ENCODE measurements around the gene PRDM5.
"Not testable (repeated sequence)": the region's sequence is repeated elsewhere in the genome, so short reads cannot be mapped to it uniquely, and the experiment has no call there.

The PRDM5 gene

DNA sequence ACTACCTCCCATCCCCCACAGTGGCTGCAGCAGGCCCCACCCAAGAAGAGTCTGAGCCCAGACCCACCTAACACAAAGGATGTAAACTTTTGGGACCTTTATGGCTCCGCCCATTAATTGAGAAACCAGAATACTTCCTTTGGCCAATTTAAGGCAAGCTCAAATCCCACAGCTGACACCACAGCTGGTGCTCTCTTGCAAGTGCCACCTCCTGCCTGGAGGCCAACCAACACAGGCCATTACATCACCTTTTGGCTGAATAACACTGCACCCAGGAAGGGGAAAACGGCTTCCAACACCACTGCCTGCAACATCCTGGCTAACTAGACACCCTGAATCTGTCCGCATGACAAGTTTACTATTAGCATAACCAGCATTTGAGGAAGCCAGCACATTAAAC, 248.8 kb downstream of the PRDM5 start:
- H3K36me3 ChIP-seq (ENCODE audit: insufficient read depth, low read length), result no peaks in the 10 kb centered on the region
- no peaks in the 10 kb centered on the region for H3K27me3 ChIP-seq (ENCODE audit: insufficient read depth, low read length)
- H3K9ac ChIP-seq (ENCODE audit: low read depth, low read length), result no peak overlapping the region
- H3K4me3 ChIP-seq (ENCODE audit: low read length), result no peak overlapping the region
- WGBS, result 90% methylated on average over 3 of the region's 3 CpGs
- peaks cover 13% of the 10 kb centered on the region; the same call in 1 of the 2 replicates for H3K4me1 ChIP-seq (ENCODE audit: insufficient read depth, low read length)
- H3K9me3 ChIP-seq (ENCODE audit: insufficient read depth, low read depth, low read length), result no peaks in the 10 kb centered on the region
- no peak overlapping the region for H3K27ac ChIP-seq (ENCODE audit: low read depth, low read length)

DNA sequence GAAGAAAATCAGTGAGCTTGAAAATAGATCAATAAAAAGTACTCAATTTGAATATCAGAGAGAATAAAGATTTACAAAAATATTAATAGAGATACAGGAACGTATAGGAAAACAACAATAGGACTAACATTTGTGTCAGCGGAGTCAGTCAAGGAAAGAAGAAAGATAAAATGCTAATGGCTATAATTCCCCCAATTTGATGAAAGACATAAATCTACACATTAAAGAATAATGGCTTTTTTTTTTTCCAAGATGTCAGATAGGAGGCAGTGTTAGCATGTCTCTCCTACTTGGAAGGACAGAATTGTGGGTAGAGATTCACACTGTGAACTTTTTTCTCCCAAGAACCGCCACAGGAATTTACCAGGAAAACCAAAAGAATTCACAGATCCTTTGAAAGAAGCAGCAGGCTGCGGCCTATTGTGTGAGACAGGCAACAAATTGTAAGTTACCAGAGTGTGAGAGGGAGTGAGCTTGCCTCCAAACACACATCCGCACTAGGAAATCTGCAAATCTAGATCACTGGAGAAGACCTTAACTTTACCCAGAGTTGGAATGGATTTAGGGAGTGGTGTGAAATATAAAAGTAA, 249.9 kb downstream of the PRDM5 start:
- Histone ChIP-seq H3K36me3 (ENCODE audit: insufficient read depth, low read length) (no peaks in the 10 kb centered on the region), H3K9ac (ENCODE audit: low read depth, low read length) (no peak overlapping the region), H3K4me1 (ENCODE audit: insufficient read depth, low read length) (peaks cover 13% of the 10 kb centered on the region; the same call in 1 of the 2 replicates), H3K27me3 (ENCODE audit: insufficient read depth, low read length) (no peaks in the 10 kb centered on the region), H3K4me3 (ENCODE audit: low read length) (no peak overlapping the region), H3K27ac (ENCODE audit: low read depth, low read length) (peak overlapping the region; percentile 51; the same call in 1 of the 2 replicates), H3K9me3 (ENCODE audit: insufficient read depth, low read depth, low read length) (no peaks in the 10 kb centered on the region)
- WGBS, result 84% methylated on average over 4 of the region's 5 CpGs

DNA sequence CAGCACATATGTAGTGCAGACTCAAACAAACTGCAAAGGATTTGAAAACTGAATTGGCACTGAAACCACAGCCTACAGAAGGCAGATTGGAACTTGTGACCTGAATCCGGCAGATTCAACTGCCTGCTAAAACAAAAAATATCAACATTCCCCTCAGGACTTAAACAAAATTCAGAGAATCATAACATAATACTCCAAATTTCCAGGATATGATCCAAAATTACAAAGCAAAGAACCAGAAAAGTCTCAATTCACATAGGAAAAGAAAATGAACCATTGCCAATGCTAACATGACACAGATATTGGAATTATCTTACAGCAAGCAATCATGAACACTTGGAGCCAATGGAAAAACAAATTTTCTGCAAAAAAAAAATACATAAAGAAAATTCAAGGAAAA, 250.4 kb downstream of the PRDM5 start:
- Histone ChIP-seq H3K27ac (ENCODE audit: low read depth, low read length) (peak overlapping the region; percentile 29), H3K4me3 (ENCODE audit: low read length) (no peak overlapping the region), H3K27me3 (ENCODE audit: insufficient read depth, low read length) (no peaks in the 10 kb centered on the region), H3K36me3 (ENCODE audit: insufficient read depth, low read length) (no peaks in the 10 kb centered on the region), H3K4me1 (ENCODE audit: insufficient read depth, low read length) (peaks cover 13% of the 10 kb centered on the region; the same call in 1 of the 2 replicates), H3K9ac (ENCODE audit: low read depth, low read length) (no peak overlapping the region), H3K9me3 (ENCODE audit: insufficient read depth, low read depth, low read length) (no peaks in the 10 kb centered on the region)
- WGBS, result 0% methylated on average over 1 of the region's 1 CpG

DNA sequence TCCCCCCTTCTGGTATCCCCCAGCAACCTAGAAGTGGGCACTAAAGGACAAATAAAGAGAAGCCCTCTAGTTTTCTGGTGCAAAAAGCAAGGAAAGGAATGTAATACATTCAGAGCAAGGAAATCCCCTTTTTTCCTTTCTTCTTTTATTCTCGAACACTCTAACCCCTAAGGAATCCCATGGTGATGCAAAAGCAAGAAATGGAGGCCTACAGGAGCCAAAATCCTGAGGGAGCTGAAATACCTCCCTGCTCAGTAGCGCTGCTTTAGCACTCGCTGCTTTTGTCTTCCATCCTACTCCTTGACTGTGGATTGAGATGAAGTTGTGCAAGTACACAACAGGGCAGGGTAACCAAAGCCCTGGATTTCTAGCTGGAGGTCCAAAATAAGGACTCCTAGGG, 251.0 kb downstream of the PRDM5 start:
- H3K27me3 ChIP-seq (ENCODE audit: insufficient read depth, low read length), result no peaks in the 10 kb centered on the region
- H3K9ac ChIP-seq (ENCODE audit: low read depth, low read length), result no peak overlapping the region
- peaks cover 13% of the 10 kb centered on the region; the same call in 1 of the 2 replicates for H3K4me1 ChIP-seq (ENCODE audit: insufficient read depth, low read length)

DNA sequence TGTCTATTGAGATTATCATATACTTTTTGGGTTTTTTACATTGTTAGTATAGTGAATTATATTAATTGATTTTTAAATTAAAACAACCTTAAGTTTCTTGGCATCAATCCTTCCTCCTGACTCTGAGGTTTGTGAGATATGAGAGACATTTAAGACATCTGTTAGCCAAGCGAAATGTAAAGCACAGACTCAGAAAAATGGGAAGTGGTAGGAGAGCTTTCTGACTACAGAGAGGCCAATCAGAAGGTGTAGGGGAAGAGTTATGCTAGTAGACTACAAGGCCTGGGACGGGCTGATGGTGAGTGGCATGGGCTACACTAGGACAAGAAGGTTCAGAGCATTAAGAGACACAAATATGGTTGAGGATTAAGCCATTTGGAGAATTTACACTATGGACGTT, 255.4 kb downstream of the PRDM5 start:
- H3K9ac ChIP-seq (ENCODE audit: low read depth, low read length), result no peak overlapping the region
- WGBS, result 92% methylated on average over 3 of the region's 3 CpGs
- H3K27me3 ChIP-seq (ENCODE audit: insufficient read depth, low read length), result no peaks in the 10 kb centered on the region
- H3K27ac ChIP-seq (ENCODE audit: low read depth, low read length), result no peak overlapping the region
- H3K9me3 ChIP-seq (ENCODE audit: insufficient read depth, low read depth, low read length), result no peaks in the 10 kb centered on the region
- H3K4me3 ChIP-seq (ENCODE audit: low read length), result no peak overlapping the region
- no peaks in the 10 kb centered on the region for H3K36me3 ChIP-seq (ENCODE audit: insufficient read depth, low read length)
- 0 out of 2 replicates have a peak, but pooled peaks cover 5% of the 10 kb centered on the region for H3K4me1 ChIP-seq (ENCODE audit: insufficient read depth, low read length)

More for the DNA sequence above, 251.0 kb downstream of the PRDM5 start:
- no peaks in the 10 kb centered on the region for H3K36me3 ChIP-seq (ENCODE audit: insufficient read depth, low read length)
- no peak overlapping the region for H3K4me3 ChIP-seq (ENCODE audit: low read length)
- WGBS, result 79% methylated on average over 3 of the region's 3 CpGs
- H3K27ac ChIP-seq (ENCODE audit: low read depth, low read length), result peak overlapping the region; percentile 69
- no peaks in the 10 kb centered on the region for H3K9me3 ChIP-seq (ENCODE audit: insufficient read depth, low read depth, low read length)

DNA sequence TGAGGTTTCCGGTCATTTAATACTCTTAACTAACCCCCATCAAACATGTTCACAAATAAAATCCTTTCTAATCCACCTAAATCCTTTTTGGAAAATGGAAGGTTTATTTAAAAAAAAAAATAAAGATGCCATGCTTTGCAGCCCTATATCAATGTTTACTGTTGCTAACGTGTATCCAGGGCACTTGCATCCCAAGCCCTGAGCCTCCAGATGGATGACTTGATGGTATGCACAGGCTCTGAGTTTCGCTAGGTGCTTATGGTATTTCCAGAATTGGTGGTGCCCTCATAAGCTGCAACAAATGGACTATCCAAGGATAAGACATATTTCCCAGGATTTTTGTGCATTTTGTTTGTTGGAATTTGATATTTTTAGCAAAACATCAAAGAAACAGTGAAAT, 257.7 kb downstream of the PRDM5 start:
- H3K27ac ChIP-seq (ENCODE audit: low read depth, low read length), result no peak overlapping the region
- peaks cover 6% of the 10 kb centered on the region; the same call in 1 of the 2 replicates for H3K9me3 ChIP-seq (ENCODE audit: insufficient read depth, low read depth, low read length)
- no peak overlapping the region for H3K4me3 ChIP-seq (ENCODE audit: low read length)
- WGBS, result 94% methylated on average over 3 of the region's 3 CpGs
- H3K9ac ChIP-seq (ENCODE audit: low read depth, low read length), result no peak overlapping the region
- no peaks in the 10 kb centered on the region for H3K27me3 ChIP-seq (ENCODE audit: insufficient read depth, low read length)
- H3K36me3 ChIP-seq (ENCODE audit: insufficient read depth, low read length), result no peaks in the 10 kb centered on the region
- H3K4me1 ChIP-seq (ENCODE audit: insufficient read depth, low read length), result no peaks in the 10 kb centered on the region

DNA sequence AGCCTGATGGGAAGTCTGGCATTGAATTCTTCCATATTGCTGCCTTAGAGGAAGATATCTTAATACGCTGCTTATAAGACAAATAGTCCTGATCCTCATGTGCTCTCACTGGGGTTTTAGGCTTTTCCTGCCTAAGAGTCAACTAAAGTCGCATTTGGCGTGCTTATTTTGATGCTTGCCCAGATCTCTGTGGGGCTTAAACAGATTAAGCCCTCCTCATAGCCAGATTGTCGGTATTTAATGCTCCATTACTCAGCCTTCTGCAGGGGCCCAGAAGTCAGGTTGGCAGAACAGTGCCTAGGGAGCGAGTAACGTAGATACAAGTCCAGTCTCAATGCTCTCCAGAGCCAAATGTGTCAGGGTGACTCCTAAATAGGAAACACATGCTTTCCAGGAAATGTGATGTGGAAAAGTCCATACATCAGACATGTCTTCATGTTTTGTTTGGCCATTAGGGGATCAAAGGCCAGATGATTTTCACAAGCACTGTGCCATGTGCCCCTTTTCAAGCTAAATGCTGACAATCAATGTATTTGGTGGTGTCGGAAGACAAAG, 262.8 kb downstream of the PRDM5 start:
- WGBS, result 93% methylated on average over 7 of the region's 7 CpGs
- Histone ChIP-seq H3K27ac (ENCODE audit: low read depth, low read length) (no peak overlapping the region), H3K4me3 (ENCODE audit: low read length) (no peak overlapping the region)

DNA sequence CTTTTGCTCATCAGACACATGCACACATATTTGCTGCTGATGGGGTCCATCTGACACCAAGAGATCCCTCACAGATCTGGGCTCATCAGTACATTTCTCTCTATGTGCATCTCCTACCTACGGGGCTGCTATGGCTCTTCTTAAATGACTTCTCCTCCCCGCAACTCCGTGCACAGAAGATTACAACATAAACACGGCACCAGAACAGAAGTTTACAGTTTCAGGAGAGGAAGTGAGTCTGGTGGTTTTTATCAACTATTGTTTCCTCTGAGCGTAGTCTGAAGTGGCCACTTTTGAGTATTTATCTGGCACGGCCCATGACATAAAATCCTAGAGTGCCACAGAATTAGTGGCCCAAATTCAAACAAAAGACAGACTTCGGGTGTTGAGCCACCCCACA, 263.8 kb downstream of the PRDM5 start:
- WGBS, result 98% methylated on average over 7 of the region's 7 CpGs
- Histone ChIP-seq H3K4me1 (ENCODE audit: insufficient read depth, low read length) (no peaks in the 10 kb centered on the region), H3K27me3 (ENCODE audit: insufficient read depth, low read length) (no peaks in the 10 kb centered on the region), H3K36me3 (ENCODE audit: insufficient read depth, low read length) (no peaks in the 10 kb centered on the region), H3K4me3 (ENCODE audit: low read length) (no peak overlapping the region), H3K9me3 (ENCODE audit: insufficient read depth, low read depth, low read length) (peaks cover 6% of the 10 kb centered on the region; the same call in 1 of the 2 replicates), H3K9ac (ENCODE audit: low read depth, low read length) (no peak overlapping the region), H3K27ac (ENCODE audit: low read depth, low read length) (no peak overlapping the region)

More for the DNA sequence above, 262.8 kb downstream of the PRDM5 start:
- Histone ChIP-seq H3K9me3 (ENCODE audit: insufficient read depth, low read depth, low read length) (peaks cover 6% of the 10 kb centered on the region; the same call in 1 of the 2 replicates), H3K36me3 (ENCODE audit: insufficient read depth, low read length) (no peaks in the 10 kb centered on the region), H3K9ac (ENCODE audit: low read depth, low read length) (no peak overlapping the region), H3K4me1 (ENCODE audit: insufficient read depth, low read length) (no peaks in the 10 kb centered on the region), H3K27me3 (ENCODE audit: insufficient read depth, low read length) (no peaks in the 10 kb centered on the region)

DNA sequence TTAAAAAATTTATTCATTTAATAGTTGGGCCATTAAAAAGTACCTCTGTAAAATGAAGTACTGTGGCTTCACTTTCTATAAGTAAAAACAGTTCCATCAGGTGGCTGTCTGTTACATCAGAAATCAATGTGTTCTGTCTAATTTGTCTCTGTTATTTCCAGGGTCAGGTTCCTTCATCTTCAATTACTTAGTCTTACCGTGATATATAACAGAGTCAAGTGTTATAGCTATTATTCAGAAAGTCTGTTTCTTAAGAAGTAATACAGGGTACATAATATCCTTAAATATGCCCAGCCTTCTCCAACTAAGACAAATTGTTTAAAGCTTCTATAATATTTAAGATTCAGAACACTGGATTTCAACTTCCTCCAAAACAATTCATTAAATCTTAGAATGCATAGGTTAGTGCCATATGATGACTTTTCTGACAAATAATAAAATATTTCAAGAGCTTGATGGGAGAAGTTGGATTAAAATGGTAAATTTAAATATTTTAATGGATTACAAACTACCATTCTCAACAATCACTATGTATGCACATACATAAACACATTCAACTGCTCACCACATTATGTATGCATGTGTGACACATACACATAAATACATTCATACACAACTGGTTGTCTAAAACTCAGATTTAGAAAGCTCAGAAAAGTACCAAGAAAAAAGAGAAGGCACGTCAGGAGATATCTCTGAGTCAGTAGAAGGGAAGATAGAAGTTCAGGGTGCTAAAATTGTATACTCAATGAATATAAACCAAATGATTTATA, 268.5 kb downstream of the PRDM5 start:
- no peaks in the 10 kb centered on the region for H3K27me3 ChIP-seq (ENCODE audit: insufficient read depth, low read length)
- no peaks in the 10 kb centered on the region for H3K4me1 ChIP-seq (ENCODE audit: insufficient read depth, low read length)
- no peak overlapping the region for H3K4me3 ChIP-seq (ENCODE audit: low read length)
- H3K9ac ChIP-seq (ENCODE audit: low read depth, low read length), result no peak overlapping the region
- no peaks in the 10 kb centered on the region for H3K36me3 ChIP-seq (ENCODE audit: insufficient read depth, low read length)
- 83% methylated on average over 1 of the region's 2 CpGs for WGBS
- H3K27ac ChIP-seq (ENCODE audit: low read depth, low read length), result no peak overlapping the region
- H3K9me3 ChIP-seq (ENCODE audit: insufficient read depth, low read depth, low read length), result no peaks in the 10 kb centered on the region

DNA sequence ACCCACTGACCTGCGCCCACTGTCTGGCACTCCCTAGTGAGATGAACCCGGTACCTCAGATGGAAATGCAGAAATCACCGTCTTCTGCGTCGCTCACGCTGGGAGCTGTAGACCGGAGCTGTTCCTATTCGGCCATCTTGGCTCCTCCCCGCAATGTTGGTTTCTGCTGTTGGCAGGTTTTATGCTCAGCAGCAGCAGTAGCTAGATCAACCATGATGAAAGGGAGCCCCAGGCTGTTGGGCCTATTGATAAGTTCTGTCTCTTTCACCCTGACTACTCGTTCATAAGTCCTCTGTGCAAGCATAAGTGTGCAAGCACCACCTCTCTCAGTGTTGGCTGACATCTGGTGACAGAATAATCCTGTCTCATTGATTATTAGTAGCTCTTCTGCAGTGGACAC, 274.2 kb downstream of the PRDM5 start:
- not testable (repeated sequence) for H3K27me3 ChIP-seq (ENCODE audit: insufficient read depth, low read length); H3K36me3 ChIP-seq (ENCODE audit: insufficient read depth, low read length); H3K27ac ChIP-seq (ENCODE audit: low read depth, low read length); H3K4me1 ChIP-seq (ENCODE audit: insufficient read depth, low read length); H3K9me3 ChIP-seq (ENCODE audit: insufficient read depth, low read depth, low read length)
- 90% methylated on average over 8 of the region's 10 CpGs for WGBS
- Histone ChIP-seq H3K9ac (ENCODE audit: low read depth, low read length) (0 out of 2 replicates have a peak overlapping the region, but pooled peaks have one; percentile 44), H3K4me3 (ENCODE audit: low read length) (peak overlapping the region; percentile 32)

Data from HUES64 (cell line).